Neural cell (in vitro differentiated cells): ENCODE data around the gene PTPRD. TPM values are rescaled to one million over a fixed set of nuclear protein-coding genes. Genes with fewer than 3 reads are reported as not detected.

Experiments used
- H2AFZ ChIP-seq: fragments of 200-600, 300-800 bp; sonication (generic), shearing (Covaris generic); 2 replicates; pipeline ENCODE4 v1.6.0; 2014; ENCODE audit warnings: low read depth, mild to moderate bottlenecking, antibody characterized with exemption, low read length, moderate library complexity
- H3F3A ChIP-seq: fragments of 200-600 bp; shearing (Covaris generic); 2 replicates; pipeline ENCODE4 v1.6.1; 2016; ENCODE audit warnings: mild to moderate bottlenecking, moderate library complexity, mixed read lengths, antibody characterized with exemption, low read length; ENCODE audit not compliant: insufficient read depth, poor library complexity, severe bottlenecking
- H3K27ac ChIP-seq: fragments of 200-600, 300-800 bp; sonication (generic), shearing (Covaris generic); 2 replicates; pipeline ENCODE4 v1.5.1; 2014; ENCODE audit warnings: mild to moderate bottlenecking, low read length, moderate library complexity
- H3K27me3 ChIP-seq: fragments of 300-800, 200-600 bp; sonication (generic), shearing (Covaris generic); 2 replicates; pipeline ENCODE4 v1.6.0; 2014; ENCODE audit warnings: mild to moderate bottlenecking, low read depth, low read length, moderate library complexity; ENCODE audit not compliant: insufficient read depth
- H3K36me3 ChIP-seq: fragments of 300-800, 200-600 bp; sonication (generic), shearing (Covaris generic); 2 replicates; pipeline ENCODE4 v1.5.1; 2014; ENCODE audit warnings: mild to moderate bottlenecking, antibody characterized with exemption, low read length, moderate library complexity; ENCODE audit not compliant: insufficient read depth
- H3K4me2 ChIP-seq: fragments of 300-800, 200-600 bp; sonication (generic), shearing (Covaris generic); 2 replicates; pipeline ENCODE4 v1.6.0; 2014; ENCODE audit warnings: mild to moderate bottlenecking, low read length
- H3K4me3 ChIP-seq: fragments of 300-800, 200-600 bp; sonication (generic), shearing (Covaris generic); 2 replicates; pipeline ENCODE4 v1.5.1; 2014; ENCODE audit warnings: mild to moderate bottlenecking, low read length, moderate library complexity
- H3K79me2 ChIP-seq: fragments of 200-600 bp; shearing (Covaris generic); replicated peaks from 2 replicates; pipeline ENCODE4 v1.6.0; 2014; ENCODE audit warnings: mild to moderate bottlenecking, low read length, moderate library complexity; ENCODE audit not compliant: insufficient read depth
- H3K9ac ChIP-seq: fragments of 300-800, 200-600 bp; sonication (generic), shearing (Covaris generic); 2 replicates; pipeline ENCODE4 v1.6.1; 2016; ENCODE audit warnings: mild to moderate bottlenecking, low read length, mixed read lengths
- H3K9me2 ChIP-seq: fragments of 200-600 bp; shearing (Covaris generic); 2 replicates; pipeline ENCODE4 v1.6.1; 2016; ENCODE audit warnings: mild to moderate bottlenecking, low read length, mixed read lengths; ENCODE audit not compliant: insufficient read depth
- H3K9me3 ChIP-seq: fragments of 200-600, 300-800 bp; sonication (generic), shearing (Covaris generic); 2 replicates; pipeline ENCODE4 v1.6.1; 2016; ENCODE audit warnings: mild to moderate bottlenecking, mixed run types, low read length, moderate library complexity, mixed read lengths
- H4K20me1 ChIP-seq: fragments of 200-600 bp; shearing (Covaris generic); 2 replicates; pipeline ENCODE4 v1.6.1; 2016; ENCODE audit warnings: mild to moderate bottlenecking, mixed run types; ENCODE audit not compliant: insufficient read depth
- CTCF ChIP-seq: fragments of 450-650 bp; IDR thresholded peaks from 2 replicates; pipeline ENCODE4 v1.5.1; 2014; ENCODE audit warnings: antibody characterized with exemption, mild to moderate bottlenecking, moderate library complexity; ENCODE audit not compliant: poor library complexity, severe bottlenecking
- EP300 ChIP-seq: fragments of 450-650 bp; conservative IDR thresholded peaks from 2 replicates; pipeline ENCODE4 v1.6.1; 2014; ENCODE audit warnings: antibody characterized with exemption, mild to moderate bottlenecking, moderate library complexity; ENCODE audit not compliant: poor library complexity, severe bottlenecking
- EZH2 ChIP-seq: fragments of 200-600, 300-800 bp; shearing (Covaris generic), sonication (generic); IDR thresholded peaks from 2 replicates; pipeline ENCODE4 v1.6.1; 2014; ENCODE audit warnings: antibody characterized with exemption, low read length, borderline replicate concordance, mild to moderate bottlenecking; ENCODE audit not compliant: insufficient read depth, poor library complexity, severe bottlenecking
- MXI1 ChIP-seq: fragments of 450-650 bp; conservative IDR thresholded peaks from 2 replicates; pipeline ENCODE4 v1.6.1; 2014; ENCODE audit warnings: antibody characterized with exemption, mild to moderate bottlenecking; ENCODE audit not compliant: poor library complexity, severe bottlenecking
- POLR2AphosphoS5 ChIP-seq: IDR thresholded peaks from 2 replicates; pipeline ENCODE4 v1.6.1; 2012
- RAD21 ChIP-seq: fragments of 450-650 bp; conservative IDR thresholded peaks from 2 replicates; pipeline ENCODE4 v1.6.1; 2014; ENCODE audit warnings: antibody characterized with exemption, mild to moderate bottlenecking, moderate library complexity
- REST ChIP-seq: IDR thresholded peaks from 2 replicates; pipeline ENCODE4 v1.6.1; 2012; ENCODE audit warnings: borderline replicate concordance
- SMC3 ChIP-seq: fragments of 450-650 bp; conservative IDR thresholded peaks from 2 replicates; pipeline ENCODE4 v1.6.1; 2014; ENCODE audit warnings: antibody characterized with exemption, mild to moderate bottlenecking, moderate library complexity; ENCODE audit not compliant: poor library complexity
- TAF1 ChIP-seq: IDR thresholded peaks from 2 replicates; pipeline ENCODE4 v1.6.1; 2012; ENCODE audit warnings: low read depth
- polyA plus RNA-seq: library from polyadenylated mRNA; depleted of rRNA; stranded (reverse); fragments of >200 nt; gene quantifications from 2 replicates; pipeline ENCODE4 v1.2.3, GENCODE V29; 2014

Gene PTPRD
- polyA plus RNA-seq, 1 donor from 2014 or later, result 143 TPM

GRCh38 chr9:9284201-9284600 lies 1328.6 kb downstream of the PTPRD start:
- Histone ChIP-seq H3K9me3 (no peaks in the 10 kb centered on the region), H3K27ac (no peak overlapping the region), H3K4me2 (no peak overlapping the region), H3K27me3 (no peaks in the 10 kb centered on the region), H3K9ac (no peak overlapping the region), H3K4me3 (no peak overlapping the region), H3K36me3 (no peaks in the 10 kb centered on the region), H3F3A (no peaks in the 10 kb centered on the region), H3K9me2 (no peaks in the 10 kb centered on the region), H4K20me1 (no peaks in the 10 kb centered on the region), H3K79me2 (no peaks in the 10 kb centered on the region), H2AFZ (no peak overlapping the region)
- TF ChIP-seq TAF1, result no peak

- H3K27me3 ChIP-seq, result no peaks in the 10 kb centered on the region
- no peak overlapping the region for H3K27ac ChIP-seq
- H3K9me2 ChIP-seq, result no peaks in the 10 kb centered on the region
- no peaks in the 10 kb centered on the region for H4K20me1 ChIP-seq
- H3K4me3 ChIP-seq, result no peak overlapping the region
- TF ChIP-seq MXI1 (no peak), EP300 (no peak), CTCF (no peak), SMC3 (no peak), RAD21 (no peak), EZH2 (no peak), TAF1 (no peak)
- no peaks in the 10 kb centered on the region for H3K36me3 ChIP-seq
- no peaks in the 10 kb centered on the region for H3F3A ChIP-seq
- H3K9ac ChIP-seq, result no peak overlapping the region
- no peaks in the 10 kb centered on the region for H3K9me3 ChIP-seq
- no peaks in the 10 kb centered on the region for H3K79me2 ChIP-seq
- H3K4me2 ChIP-seq, result no peak overlapping the region
- no peak overlapping the region for H2AFZ ChIP-seq
These were observed 1329.4 kb downstream of the PTPRD start for GRCh38 chr9:9283159-9283986.

GRCh38 chr9:9275601-9276000 lies 1337.2 kb downstream of the PTPRD start:
- no peak overlapping the region for H3K9ac ChIP-seq
- H3K79me2 ChIP-seq, result no peaks in the 10 kb centered on the region
- H3K27ac ChIP-seq, result no peak overlapping the region
- no peak overlapping the region for H2AFZ ChIP-seq
- H3K36me3 ChIP-seq, result no peaks in the 10 kb centered on the region
- H3K4me3 ChIP-seq, result no peak overlapping the region
- no peaks in the 10 kb centered on the region for H3K9me3 ChIP-seq
- H3F3A ChIP-seq, result no peaks in the 10 kb centered on the region
- no peaks in the 10 kb centered on the region for H3K9me2 ChIP-seq
- no peaks in the 10 kb centered on the region for H3K27me3 ChIP-seq
- H4K20me1 ChIP-seq, result no peaks in the 10 kb centered on the region
- no peak overlapping the region for H3K4me2 ChIP-seq
- TF ChIP-seq SMC3 (no peak), EP300 (no peak), RAD21 (no peak), MXI1 (no peak), CTCF (no peak), REST (no peak), POLR2AphosphoS5 (no peak), EZH2 (no peak), TAF1 (no peak)
